Measurements from ENCODE around the gene TDRD6.

- TF ChIP-seq POLR2A (IDR thresholded peaks at IDR 0.05) = no peak
- no peak for TF ChIP-seq CTCF (IDR thresholded peaks at IDR 0.05)
Measured at GRCh38 chr6:46667377-46667776, 20.3 kb upstream of the TDRD6 start.

Measured in breast epithelium (tissue), 3 donors.